ENCODE data around the gene FAM78B.

The FAM78B gene

GRCh38 chr1:166122873-166123466 lies 43.8 kb downstream of the FAM78B start:
- WGBS, 2 experiments: 75% methylated on average over 8 of the region's 8 CpGs

DNA sequence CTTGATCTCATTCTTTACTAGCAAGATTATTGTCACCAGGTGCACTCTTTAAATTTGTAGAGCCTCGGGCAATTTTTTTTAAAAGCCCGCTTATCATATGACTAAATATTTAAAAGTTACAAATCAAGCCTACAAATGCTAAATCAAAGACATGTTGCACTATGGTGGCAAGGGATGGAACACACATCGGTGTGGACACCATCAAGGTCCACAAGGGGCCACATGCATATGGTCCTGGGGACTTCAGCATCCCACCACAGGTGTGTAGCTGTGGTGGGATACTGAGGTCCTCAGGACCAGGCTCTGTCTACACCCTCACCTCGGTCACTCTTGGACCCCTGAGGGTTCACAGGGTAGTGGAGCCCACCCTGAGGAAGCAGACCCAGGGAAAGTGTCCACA lies 45.8 kb downstream of the FAM78B start:
- Histone ChIP-seq H3K9me3 (ENCODE audit: control insufficient read depth, low read length) (no peaks in the 10 kb centered on the region), H3K27ac (ENCODE audit: insufficient read depth, low read depth, low read length, poor library complexity, severe bottlenecking) (no peak overlapping the region), H3K27me3 (ENCODE audit: control insufficient read depth, insufficient read depth, low read length, poor library complexity, severe bottlenecking) (no peaks in the 10 kb centered on the region), H3K36me3 (ENCODE audit: control insufficient read depth, insufficient read depth, low read length) (no peaks in the 10 kb centered on the region), H3K4me3 (ENCODE audit: insufficient read depth, low read depth, low read length) (no peak overlapping the region), H3K4me1 (ENCODE audit: control insufficient read depth, insufficient read depth, low read length) (no peaks in the 10 kb centered on the region)
- WGBS, 2 experiments: 94 to 96% methylated on average over 4 of the region's 4 CpGs

More at GRCh38 chr1:166122873-166123466, 43.8 kb downstream of the FAM78B start:
- no peaks in the 10 kb centered on the region for H3K4me1 ChIP-seq (ENCODE audit: control insufficient read depth, insufficient read depth, low read length)
- no peaks in the 10 kb centered on the region for H3K9me3 ChIP-seq (ENCODE audit: control insufficient read depth, low read length)
- no peaks in the 10 kb centered on the region for H3K27me3 ChIP-seq (ENCODE audit: control insufficient read depth, insufficient read depth, low read length, poor library complexity, severe bottlenecking)
- no peak overlapping the region for H3K27ac ChIP-seq (ENCODE audit: insufficient read depth, low read depth, low read length, poor library complexity, severe bottlenecking)
- no peak overlapping the region for H3K4me3 ChIP-seq (ENCODE audit: insufficient read depth, low read depth, low read length)
- H3K36me3 ChIP-seq (ENCODE audit: control insufficient read depth, insufficient read depth, low read length): no peaks in the 10 kb centered on the region

DNA sequence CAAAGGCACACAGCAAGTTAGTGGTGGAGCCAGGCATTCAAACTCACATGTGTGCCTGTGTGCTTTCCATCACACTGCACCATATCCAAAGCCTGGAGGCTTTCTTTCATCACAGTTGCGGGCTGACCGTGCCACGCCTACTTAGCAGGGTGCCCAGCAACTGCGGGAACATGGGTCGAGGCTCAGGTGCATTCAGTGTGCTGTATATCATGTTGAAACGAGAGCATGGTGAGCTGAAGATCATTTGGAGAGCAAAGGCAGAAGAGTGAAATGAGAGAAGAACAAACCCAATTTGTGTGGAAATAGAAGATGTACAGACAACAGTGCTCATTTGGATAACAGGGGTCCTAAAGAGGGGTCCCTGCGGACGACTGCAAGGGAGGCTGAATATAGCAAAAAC lies 46.5 kb downstream of the FAM78B start:
- Histone ChIP-seq H3K27me3 (ENCODE audit: control insufficient read depth, insufficient read depth, low read length, poor library complexity, severe bottlenecking) (no peaks in the 10 kb centered on the region), H3K4me3 (ENCODE audit: insufficient read depth, low read depth, low read length) (no peak overlapping the region), H3K27ac (ENCODE audit: insufficient read depth, low read depth, low read length, poor library complexity, severe bottlenecking) (no peak overlapping the region), H3K36me3 (ENCODE audit: control insufficient read depth, insufficient read depth, low read length) (no peaks in the 10 kb centered on the region), H3K9me3 (ENCODE audit: control insufficient read depth, low read length) (no peaks in the 10 kb centered on the region), H3K4me1 (ENCODE audit: control insufficient read depth, insufficient read depth, low read length) (no peaks in the 10 kb centered on the region)
- 89 to 90% methylated on average over 8 of the region's 8 CpGs for WGBS, 2 experiments

DNA sequence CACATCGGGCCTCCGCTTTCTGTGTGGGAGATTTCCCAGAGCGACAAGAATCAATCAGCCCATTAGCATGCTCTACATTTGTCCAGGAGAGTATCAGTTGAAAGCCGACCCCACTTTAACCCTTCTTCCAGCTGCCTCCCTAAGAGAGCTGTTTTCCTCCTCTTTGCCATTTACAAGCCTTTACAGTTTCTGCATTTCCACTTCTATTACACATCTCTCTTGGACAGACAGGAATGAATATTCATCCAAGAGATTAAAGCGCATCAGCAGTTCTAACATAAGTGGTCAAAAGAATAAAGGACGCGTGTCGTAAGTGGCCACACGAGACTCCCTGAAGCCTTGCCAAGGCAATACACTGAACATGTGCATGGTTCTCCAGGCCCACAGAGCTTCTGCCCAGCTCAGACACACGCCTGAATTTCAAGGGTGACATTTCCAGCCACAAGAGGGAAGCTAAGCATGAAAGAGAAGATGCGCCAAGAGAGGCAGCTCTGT lies 47.3 kb downstream of the FAM78B start:
- Histone ChIP-seq H3K9me3 (ENCODE audit: control insufficient read depth, low read length) (no peaks in the 10 kb centered on the region), H3K27ac (ENCODE audit: insufficient read depth, low read depth, low read length, poor library complexity, severe bottlenecking) (no peak overlapping the region), H3K36me3 (ENCODE audit: control insufficient read depth, insufficient read depth, low read length) (no peaks in the 10 kb centered on the region), H3K4me3 (ENCODE audit: insufficient read depth, low read depth, low read length) (no peak overlapping the region), H3K4me1 (ENCODE audit: control insufficient read depth, insufficient read depth, low read length) (no peaks in the 10 kb centered on the region), H3K27me3 (ENCODE audit: control insufficient read depth, insufficient read depth, low read length, poor library complexity, severe bottlenecking) (no peaks in the 10 kb centered on the region)
- WGBS, 2 experiments: 81 to 82% methylated on average over 11 of the region's 11 CpGs

DNA sequence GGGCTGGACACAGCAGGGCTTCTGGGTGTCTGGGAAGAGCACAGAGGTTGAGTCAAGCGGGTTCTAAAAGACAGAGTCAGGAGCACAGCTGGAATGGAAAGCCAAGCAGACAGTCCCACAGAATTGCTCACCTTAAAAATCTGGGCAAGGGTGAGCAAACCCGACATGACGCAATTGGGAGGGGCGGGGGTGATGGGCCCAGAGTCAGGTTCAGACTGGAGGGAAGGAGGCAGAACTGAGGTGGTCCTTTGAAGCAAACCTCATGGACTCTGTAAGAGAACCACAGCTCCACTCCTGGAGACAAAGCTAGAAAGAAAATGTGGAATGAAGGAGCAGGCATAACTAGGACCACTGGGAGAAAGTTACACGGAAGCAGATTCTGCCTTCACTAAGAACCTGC lies 49.0 kb downstream of the FAM78B start:
- no peaks in the 10 kb centered on the region for H3K9me3 ChIP-seq (ENCODE audit: control insufficient read depth, low read length)
- 95 to 100% methylated on average over 5 of the region's 5 CpGs for WGBS, 2 experiments
- H3K36me3 ChIP-seq (ENCODE audit: control insufficient read depth, insufficient read depth, low read length): no peaks in the 10 kb centered on the region
- H3K27ac ChIP-seq (ENCODE audit: insufficient read depth, low read depth, low read length, poor library complexity, severe bottlenecking): no peak overlapping the region
- H3K4me1 ChIP-seq (ENCODE audit: control insufficient read depth, insufficient read depth, low read length): no peaks in the 10 kb centered on the region
- H3K27me3 ChIP-seq (ENCODE audit: control insufficient read depth, insufficient read depth, low read length, poor library complexity, severe bottlenecking): no peaks in the 10 kb centered on the region
- no peak overlapping the region for H3K4me3 ChIP-seq (ENCODE audit: insufficient read depth, low read depth, low read length)

DNA sequence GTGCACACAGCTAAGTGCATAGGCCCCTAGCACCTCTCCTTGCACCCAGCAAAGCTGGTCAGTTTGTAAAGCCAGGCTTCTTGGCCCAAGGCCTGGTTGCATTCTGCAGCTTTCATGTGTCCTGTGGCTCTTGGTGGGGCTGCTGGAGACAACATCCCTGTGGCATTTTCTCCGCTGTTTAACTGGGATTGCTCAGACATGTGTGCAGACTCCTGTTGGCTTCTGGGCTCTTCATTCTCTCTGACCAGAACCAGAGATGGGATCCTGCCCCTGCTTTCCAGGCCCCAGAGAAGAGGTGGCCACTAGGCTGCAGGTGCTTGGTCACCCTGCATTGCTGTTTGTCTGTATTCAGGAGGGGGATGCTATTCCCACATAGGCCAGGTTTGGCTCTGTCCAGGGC lies 50.8 kb downstream of the FAM78B start:
- no peaks in the 10 kb centered on the region for H3K36me3 ChIP-seq (ENCODE audit: control insufficient read depth, insufficient read depth, low read length)
- no peak overlapping the region for H3K4me3 ChIP-seq (ENCODE audit: insufficient read depth, low read depth, low read length)
- H3K9me3 ChIP-seq (ENCODE audit: control insufficient read depth, low read length): no peaks in the 10 kb centered on the region
- H3K4me1 ChIP-seq (ENCODE audit: control insufficient read depth, insufficient read depth, low read length): no peaks in the 10 kb centered on the region
- 93 to 100% methylated on average over 1 of the region's 1 CpG for WGBS, 2 experiments
- H3K27me3 ChIP-seq (ENCODE audit: control insufficient read depth, insufficient read depth, low read length, poor library complexity, severe bottlenecking): no peaks in the 10 kb centered on the region
- no peak overlapping the region for H3K27ac ChIP-seq (ENCODE audit: insufficient read depth, low read depth, low read length, poor library complexity, severe bottlenecking)

- WGBS, 2 experiments: 100% methylated on average over 1 of the region's 1 CpG
- H3K9me3 ChIP-seq (ENCODE audit: control insufficient read depth, low read length): no peaks in the 10 kb centered on the region
- H3K4me3 ChIP-seq (ENCODE audit: insufficient read depth, low read depth, low read length): no peak overlapping the region
- no peaks in the 10 kb centered on the region for H3K27me3 ChIP-seq (ENCODE audit: control insufficient read depth, insufficient read depth, low read length, poor library complexity, severe bottlenecking)
- H3K27ac ChIP-seq (ENCODE audit: insufficient read depth, low read depth, low read length, poor library complexity, severe bottlenecking): no peak overlapping the region
- H3K36me3 ChIP-seq (ENCODE audit: control insufficient read depth, insufficient read depth, low read length): no peaks in the 10 kb centered on the region
- no peaks in the 10 kb centered on the region for H3K4me1 ChIP-seq (ENCODE audit: control insufficient read depth, insufficient read depth, low read length)
Observed at GRCh38 chr1:166114419-166114818, 52.4 kb downstream of the FAM78B start.

- no peak overlapping the region for H3K4me3 ChIP-seq (ENCODE audit: insufficient read depth, low read depth, low read length)
- WGBS, 2 experiments: 95 to 97% methylated on average over 1 of the region's 1 CpG
- no peaks in the 10 kb centered on the region for H3K9me3 ChIP-seq (ENCODE audit: control insufficient read depth, low read length)
- H3K27me3 ChIP-seq (ENCODE audit: control insufficient read depth, insufficient read depth, low read length, poor library complexity, severe bottlenecking): no peaks in the 10 kb centered on the region
- no peaks in the 10 kb centered on the region for H3K36me3 ChIP-seq (ENCODE audit: control insufficient read depth, insufficient read depth, low read length)
- no peaks in the 10 kb centered on the region for H3K4me1 ChIP-seq (ENCODE audit: control insufficient read depth, insufficient read depth, low read length)
- H3K27ac ChIP-seq (ENCODE audit: insufficient read depth, low read depth, low read length, poor library complexity, severe bottlenecking): no peak overlapping the region
Observed at GRCh38 chr1:166113630-166114029, 53.2 kb downstream of the FAM78B start.

- H3K36me3 ChIP-seq (ENCODE audit: control insufficient read depth, insufficient read depth, low read length): no peaks in the 10 kb centered on the region
- 95 to 97% methylated on average over 3 of the region's 3 CpGs for WGBS, 2 experiments
- H3K27me3 ChIP-seq (ENCODE audit: control insufficient read depth, insufficient read depth, low read length, poor library complexity, severe bottlenecking): no peaks in the 10 kb centered on the region
Observed at GRCh38 chr1:166113031-166113430, 53.8 kb downstream of the FAM78B start.

GRCh38 chr1:166112425-166112824 lies 54.4 kb downstream of the FAM78B start:
- Histone ChIP-seq H3K4me3 (ENCODE audit: insufficient read depth, low read depth, low read length) (no peak overlapping the region), H3K27ac (ENCODE audit: insufficient read depth, low read depth, low read length, poor library complexity, severe bottlenecking) (no peak overlapping the region), H3K36me3 (ENCODE audit: control insufficient read depth, insufficient read depth, low read length) (no peaks in the 10 kb centered on the region), H3K27me3 (ENCODE audit: control insufficient read depth, insufficient read depth, low read length, poor library complexity, severe bottlenecking) (no peaks in the 10 kb centered on the region), H3K4me1 (ENCODE audit: control insufficient read depth, insufficient read depth, low read length) (no peaks in the 10 kb centered on the region), H3K9me3 (ENCODE audit: control insufficient read depth, low read length) (no peaks in the 10 kb centered on the region)
- WGBS, 2 experiments: 77 to 90% methylated on average over 2 of the region's 2 CpGs

More at GRCh38 chr1:166113031-166113430, 53.8 kb downstream of the FAM78B start:
- Histone ChIP-seq H3K4me3 (ENCODE audit: insufficient read depth, low read depth, low read length) (no peak overlapping the region), H3K27ac (ENCODE audit: insufficient read depth, low read depth, low read length, poor library complexity, severe bottlenecking) (no peak overlapping the region), H3K9me3 (ENCODE audit: control insufficient read depth, low read length) (no peaks in the 10 kb centered on the region), H3K4me1 (ENCODE audit: control insufficient read depth, insufficient read depth, low read length) (no peaks in the 10 kb centered on the region)

GRCh38 chr1:166111430-166111829 lies 55.4 kb downstream of the FAM78B start:
- Histone ChIP-seq H3K9me3 (ENCODE audit: control insufficient read depth, low read length) (no peaks in the 10 kb centered on the region), H3K27ac (ENCODE audit: insufficient read depth, low read depth, low read length, poor library complexity, severe bottlenecking) (no peak overlapping the region), H3K27me3 (ENCODE audit: control insufficient read depth, insufficient read depth, low read length, poor library complexity, severe bottlenecking) (no peaks in the 10 kb centered on the region), H3K4me1 (ENCODE audit: control insufficient read depth, insufficient read depth, low read length) (no peaks in the 10 kb centered on the region), H3K36me3 (ENCODE audit: control insufficient read depth, insufficient read depth, low read length) (no peaks in the 10 kb centered on the region), H3K4me3 (ENCODE audit: insufficient read depth, low read depth, low read length) (no peak overlapping the region)
- 88 to 89% methylated on average over 3 of the region's 3 CpGs for WGBS, 2 experiments
